ENCODE measurements around the gene SUDS3.

The SUDS3 gene, protein sequence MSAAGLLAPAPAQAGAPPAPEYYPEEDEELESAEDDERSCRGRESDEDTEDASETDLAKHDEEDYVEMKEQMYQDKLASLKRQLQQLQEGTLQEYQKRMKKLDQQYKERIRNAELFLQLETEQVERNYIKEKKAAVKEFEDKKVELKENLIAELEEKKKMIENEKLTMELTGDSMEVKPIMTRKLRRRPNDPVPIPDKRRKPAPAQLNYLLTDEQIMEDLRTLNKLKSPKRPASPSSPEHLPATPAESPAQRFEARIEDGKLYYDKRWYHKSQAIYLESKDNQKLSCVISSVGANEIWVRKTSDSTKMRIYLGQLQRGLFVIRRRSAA

DNA sequence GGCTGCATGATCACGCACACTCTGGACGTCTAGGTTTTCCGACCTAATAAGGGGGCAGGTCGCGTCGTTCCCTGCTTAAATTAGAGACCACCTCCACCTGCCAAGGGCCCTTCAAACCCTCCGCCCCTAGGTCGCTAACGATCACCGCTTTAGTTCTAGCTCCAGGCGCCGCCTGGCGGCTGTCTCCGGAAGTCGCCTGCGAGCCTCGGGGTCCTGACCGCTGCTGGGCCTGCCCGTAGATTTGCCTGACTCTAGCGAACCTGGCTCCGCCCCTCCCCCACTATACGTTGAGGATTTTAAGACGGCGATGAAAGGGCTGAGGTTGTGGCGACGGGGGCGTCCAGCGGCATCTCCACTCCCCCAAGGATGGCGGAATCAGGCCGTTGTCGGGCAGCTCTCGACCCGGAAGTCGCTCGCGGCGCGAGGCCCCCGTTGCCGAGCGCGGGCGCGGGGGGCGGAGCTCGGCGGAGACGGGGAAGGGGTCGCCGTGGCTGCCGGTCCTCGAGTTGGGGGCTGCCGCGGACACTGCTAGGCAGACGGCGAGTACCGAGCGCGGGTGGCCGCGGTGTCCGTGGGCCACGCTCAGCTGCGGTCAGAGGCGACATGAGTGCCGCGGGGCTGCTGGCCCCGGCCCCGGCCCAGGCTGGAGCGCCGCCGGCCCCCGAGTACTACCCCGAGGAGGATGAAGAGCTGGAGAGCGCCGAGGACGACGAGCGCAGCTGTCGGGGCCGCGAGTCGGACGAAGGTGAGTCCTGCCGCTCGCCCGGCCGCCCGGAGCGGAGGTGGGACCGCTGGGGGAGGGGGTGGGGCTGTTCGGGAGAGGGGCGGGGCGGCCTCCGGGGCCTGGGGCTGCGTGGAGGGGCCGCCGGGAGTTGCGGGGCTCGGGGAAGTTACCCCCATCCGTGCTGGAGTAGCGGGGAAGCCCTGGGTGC is at the start of gene SUDS3:
SUDS3 (plus strand) TSS at position 467 of the 932 bp plus-strand sequence; CDS start at position 604, 137 bp downstream.
- TF ChIP-seq, protein P1, sequence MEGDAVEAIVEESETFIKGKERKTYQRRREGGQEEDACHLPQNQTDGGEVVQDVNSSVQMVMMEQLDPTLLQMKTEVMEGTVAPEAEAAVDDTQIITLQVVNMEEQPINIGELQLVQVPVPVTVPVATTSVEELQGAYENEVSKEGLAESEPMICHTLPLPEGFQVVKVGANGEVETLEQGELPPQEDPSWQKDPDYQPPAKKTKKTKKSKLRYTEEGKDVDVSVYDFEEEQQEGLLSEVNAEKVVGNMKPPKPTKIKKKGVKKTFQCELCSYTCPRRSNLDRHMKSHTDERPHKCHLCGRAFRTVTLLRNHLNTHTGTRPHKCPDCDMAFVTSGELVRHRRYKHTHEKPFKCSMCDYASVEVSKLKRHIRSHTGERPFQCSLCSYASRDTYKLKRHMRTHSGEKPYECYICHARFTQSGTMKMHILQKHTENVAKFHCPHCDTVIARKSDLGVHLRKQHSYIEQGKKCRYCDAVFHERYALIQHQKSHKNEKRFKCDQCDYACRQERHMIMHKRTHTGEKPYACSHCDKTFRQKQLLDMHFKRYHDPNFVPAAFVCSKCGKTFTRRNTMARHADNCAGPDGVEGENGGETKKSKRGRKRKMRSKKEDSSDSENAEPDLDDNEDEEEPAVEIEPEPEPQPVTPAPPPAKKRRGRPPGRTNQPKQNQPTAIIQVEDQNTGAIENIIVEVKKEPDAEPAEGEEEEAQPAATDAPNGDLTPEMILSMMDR (IDR thresholded peaks at IDR 0.05; ENCODE audit: extremely low read depth, insufficient read depth, missing control alignments), result peak; percentile 99
- in situ Hi-C loops (cut with MboI; ENCODE audit: low pct_unique_long_range_greater_than_20kb, low sequenced_read_pairs, unreplicated experiment), result loop anchor here (25.0 kb wide), 1 partner anchor 489 kb away; no protein-coding TSS in a partner anchor
- peak; percentile 91 for DNase-seq (ENCODE audit: low spot score)

DNA sequence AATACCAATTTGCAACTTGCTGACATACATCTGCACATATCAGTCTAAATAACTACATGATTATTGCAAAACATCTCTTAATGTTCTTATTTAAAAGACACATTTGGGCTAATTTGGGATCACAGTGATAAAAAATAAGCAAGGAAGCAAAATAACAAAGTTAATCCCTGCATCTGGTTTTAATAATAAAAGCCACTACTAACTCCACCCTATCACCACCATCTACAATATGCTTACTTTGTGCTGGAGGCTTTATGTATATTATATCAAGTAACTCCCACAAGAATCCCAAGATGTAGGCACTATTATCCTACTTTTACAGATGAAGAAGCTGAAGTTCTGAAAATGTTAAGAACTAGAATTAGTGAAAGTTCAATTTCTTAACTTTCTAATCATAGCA is 49.4 kb upstream of the SUDS3 start:
- in situ Hi-C loops (cut with MboI; ENCODE audit: low pct_unique_long_range_greater_than_20kb, low sequenced_read_pairs, unreplicated experiment), result no loop called here
- DNase-seq (ENCODE audit: low spot score), result no peak
- TF ChIP-seq, protein P1 (IDR thresholded peaks at IDR 0.05; ENCODE audit: extremely low read depth, insufficient read depth, missing control alignments), result no peak

DNA sequence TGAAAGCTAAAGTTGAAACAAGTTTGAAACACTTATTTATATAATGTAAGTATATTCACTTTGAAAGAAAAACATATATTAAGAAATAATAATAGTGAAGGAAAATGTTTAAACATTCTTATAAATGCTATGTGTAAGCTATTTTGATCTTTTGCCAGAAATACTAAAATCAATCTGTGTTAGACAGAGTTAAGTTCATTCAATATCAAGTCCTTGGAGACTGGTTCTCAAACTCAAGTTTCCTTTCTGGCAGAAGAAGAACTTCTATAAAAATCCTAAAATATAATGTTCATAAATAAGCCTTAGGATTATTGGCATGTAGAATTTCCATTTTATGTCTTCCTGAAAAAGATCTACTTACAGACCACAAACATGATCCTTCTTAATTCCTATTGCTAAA is 49.0 kb upstream of the SUDS3 start:
- in situ Hi-C loops (cut with MboI; ENCODE audit: low pct_unique_long_range_greater_than_20kb, low sequenced_read_pairs, unreplicated experiment), result no loop called here
- TF ChIP-seq, protein P1 (IDR thresholded peaks at IDR 0.05; ENCODE audit: extremely low read depth, insufficient read depth, missing control alignments), result no peak
- DNase-seq (ENCODE audit: low spot score), result no peak

DNA sequence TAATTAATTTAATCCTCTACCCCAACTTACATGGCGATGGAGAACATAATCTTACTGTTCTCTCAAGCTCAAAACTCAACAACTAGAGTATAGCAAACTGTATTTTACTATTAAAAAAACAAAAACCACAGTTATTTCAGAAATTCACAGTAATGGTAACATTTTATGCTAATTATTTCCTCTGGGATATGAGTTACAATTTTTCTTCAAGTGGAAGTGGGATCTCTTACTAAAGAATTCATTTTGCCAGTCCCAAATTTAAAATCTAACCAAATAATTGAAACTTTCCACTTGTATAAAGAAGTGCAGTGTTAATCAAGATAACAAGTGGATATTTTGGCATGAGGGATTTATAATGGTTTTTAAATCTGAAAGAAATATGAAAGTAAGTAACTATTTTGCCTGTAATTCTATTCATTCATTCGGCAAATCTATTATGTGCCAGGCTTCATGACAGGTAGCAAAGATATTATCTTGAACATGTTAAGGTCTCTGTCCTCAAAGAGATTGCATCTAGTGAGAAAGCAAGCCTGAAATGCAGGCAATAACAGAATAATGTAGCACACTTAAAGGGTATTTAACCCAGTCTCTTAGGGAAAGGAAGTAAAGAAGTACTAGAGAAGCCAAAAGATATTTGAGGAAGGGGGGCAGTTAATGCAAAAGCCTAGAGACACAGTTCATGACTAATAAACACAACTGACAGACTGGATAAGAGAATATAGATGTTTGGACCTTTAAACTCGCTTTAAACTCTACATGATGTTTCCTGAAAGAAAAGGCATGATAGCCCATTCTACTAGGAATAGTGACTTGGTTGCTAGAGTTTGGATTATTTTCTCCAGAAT is 47.6 kb upstream of the SUDS3 start:
- DNase-seq (ENCODE audit: low spot score), result no peak
- TF ChIP-seq, protein P1 (IDR thresholded peaks at IDR 0.05; ENCODE audit: extremely low read depth, insufficient read depth, missing control alignments), result no peak
- in situ Hi-C loops (cut with MboI; ENCODE audit: low pct_unique_long_range_greater_than_20kb, low sequenced_read_pairs, unreplicated experiment), result no loop called here

DNA sequence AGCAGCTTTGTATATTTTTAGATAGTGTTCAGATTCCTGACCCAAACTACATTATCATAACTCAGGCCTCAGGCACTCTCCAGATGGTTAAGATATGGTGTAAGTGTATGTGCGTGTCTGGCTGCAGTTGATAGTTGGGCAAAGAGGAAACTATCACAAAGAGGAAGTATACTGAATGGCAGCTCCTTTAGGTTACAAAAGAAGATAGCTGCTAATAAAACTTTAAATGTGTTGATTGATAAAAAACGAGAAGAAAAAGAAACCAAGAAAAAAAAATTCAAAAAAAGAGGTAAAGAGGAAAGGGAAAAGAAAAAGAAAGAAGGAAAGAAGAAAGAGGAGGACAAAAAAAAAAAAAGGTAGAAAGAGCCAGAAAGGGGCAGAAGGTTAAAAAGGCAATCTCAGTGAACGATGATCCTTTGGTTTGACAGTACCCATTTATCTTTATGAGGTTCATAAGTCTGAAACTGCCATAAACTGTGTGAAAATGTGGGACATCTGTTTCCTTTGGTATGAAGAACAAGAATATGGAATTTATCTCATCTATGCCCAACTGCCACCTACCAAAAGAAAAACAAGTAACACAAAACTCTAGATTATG is 45.8 kb upstream of the SUDS3 start:
- DNase-seq (ENCODE audit: low spot score), result peak; percentile 45
- in situ Hi-C loops (cut with MboI; ENCODE audit: low pct_unique_long_range_greater_than_20kb, low sequenced_read_pairs, unreplicated experiment), result no loop called here
- TF ChIP-seq, protein P1 (IDR thresholded peaks at IDR 0.05; ENCODE audit: extremely low read depth, insufficient read depth, missing control alignments), result no peak
